B cell (primary cell): ENCODE measurements around the gene SMG9. TPM values are rescaled to one million over a fixed set of nuclear protein-coding genes. Genes with fewer than 3 reads are reported as not detected.
A peak's percentile ranks its signal among the peaks of the same experiment; 100 is the strongest.

ENCODE experiments used
- ATAC-seq: fragments of 200-7000 bp; cut with Tn5 transposase; one replicate; pipeline ENCODE4 v1.10.0; 2021; ENCODE audit warnings: low read depth, mild to moderate bottlenecking, moderate number of reproducible peaks, moderate library complexity
- CTCF ChIA-PET: fragments of 350-600 bp; sonication (Branson Sonifier 250); formaldehyde crosslinking; loops from one replicate; lab custom pipeline; 2021; ENCODE audit warnings: antibody characterized with exemption, inconsistent platforms; lab: Charles Lee
- POLR2A ChIA-PET: fragments of 350-600 bp; sonication (Branson Sonifier 250); formaldehyde crosslinking; loops from one replicate; lab custom pipeline; 2021; ENCODE audit warnings: antibody characterized with exemption; lab: Charles Lee
- DNase-seq: peaks from one replicate; pipeline ENCODE4 v3.0.0; 2013
- H2AFZ ChIP-seq: 2 replicates; pipeline ENCODE4 v1.6.1; 2012; ENCODE audit warnings: mild to moderate bottlenecking, low read depth, low read length; ENCODE audit not compliant: insufficient read depth, poor library complexity, severe bottlenecking
- H3K27ac ChIP-seq, 2 donors: 1 replicate in 1 of 2; 2 replicates in 1 of 2; pipeline ENCODE4 v1.5.1; 2012 to 2013; ENCODE audit warnings: low read length in 2 of 2, mild to moderate bottlenecking in 2 of 2, moderate library complexity in 1 of 2
- H3K27me3 ChIP-seq, 4 experiments: fragments of 200-600 bp in 1 of 4; sonication (generic) in 1 of 4; replicated peaks in 1 of 4; 1 replicate in 2 of 4; 2 replicates in 2 of 4; pipeline versions ENCODE4 v1.6.1 to v1.7.0; 2013 to 2016; ENCODE audit warnings: low read length in 3 of 4, mild to moderate bottlenecking in 2 of 4, mixed read lengths in 1 of 4, moderate library complexity in 1 of 4; ENCODE audit not compliant: insufficient read depth in 4 of 4, control insufficient read depth in 3 of 4; ENCODE audit errors: control extremely low read depth in 1 of 4
- H3K36me3 ChIP-seq, 2 experiments: replicated peaks in 1 of 2; 1 replicate in 1 of 2; 2 replicates in 1 of 2; pipeline versions ENCODE4 v1.6.1 to v1.7.1; 2013; ENCODE audit warnings: low read length in 1 of 2; ENCODE audit not compliant: insufficient read depth in 2 of 2, control insufficient read depth in 1 of 2; ENCODE audit errors: control extremely low read depth in 1 of 2, extremely low read depth in 1 of 2
- H3K4me1 ChIP-seq, 2 donors: fragments of 200-600 bp in 1 of 2; sonication (generic) in 1 of 2; 1 replicate in 1 of 2; 2 replicates in 1 of 2; pipeline versions ENCODE4 v1.5.1 to v1.6.1; 2013 to 2017; ENCODE audit warnings: low read length in 2 of 2; ENCODE audit not compliant: control insufficient read depth in 2 of 2, insufficient read depth in 2 of 2
- H3K4me2 ChIP-seq: replicated peaks from 2 replicates; pipeline ENCODE3; 2012; ENCODE audit warnings: mild to moderate bottlenecking, low read depth, low read length; ENCODE audit not compliant: poor library complexity, severe bottlenecking
- H3K4me3 ChIP-seq, 5 experiments: fragments of 200-600 bp in 1 of 5; sonication (generic) in 1 of 5; 1 replicate in 3 of 5; 2 replicates in 2 of 5; pipeline versions ENCODE4 v1.5.1 to v1.7.0; 2011 to 2016; ENCODE audit warnings: low read length in 4 of 5, mild to moderate bottlenecking in 4 of 5, low read depth in 2 of 5, control low read depth in 1 of 5, moderate library complexity in 1 of 5; ENCODE audit not compliant: insufficient read depth in 1 of 5; ENCODE audit errors: control extremely low read depth in 1 of 5, extremely low read depth in 1 of 5
- H3K79me2 ChIP-seq: fragments of 200-600 bp; sonication (generic); one replicate; pipeline ENCODE4 v1.6.0; 2016; ENCODE audit warnings: low read length; ENCODE audit not compliant: control insufficient read depth, insufficient read depth
- H3K9ac ChIP-seq: fragments of 200-600 bp; sonication (generic); 2 replicates; pipeline ENCODE4 v1.6.1; 2017; ENCODE audit warnings: mild to moderate bottlenecking, low read length, moderate library complexity
- H3K9me3 ChIP-seq, 3 donors: one replicate each; pipeline versions ENCODE4 v1.6.1 to v1.7.1; 2013; ENCODE audit warnings: low read length in 2 of 3; ENCODE audit not compliant: control insufficient read depth in 2 of 3, insufficient read depth in 1 of 3; ENCODE audit errors: control extremely low read depth in 1 of 3
- H4K20me1 ChIP-seq: 2 replicates; pipeline ENCODE4 v1.6.0; 2012; ENCODE audit warnings: mild to moderate bottlenecking, low read length; ENCODE audit not compliant: insufficient read depth, control insufficient read depth, poor library complexity, severe bottlenecking
- H3K27ac Mint-ChIP-seq: one replicate; pipeline ENCODE4 v1.8.0; 2021; ENCODE audit warnings: mixed read lengths
- H3K27me3 Mint-ChIP-seq: one replicate; pipeline ENCODE4 v1.8.0; 2021; ENCODE audit warnings: mixed read lengths
- H3K4me1 Mint-ChIP-seq: one replicate; pipeline ENCODE4 v1.8.0; 2021; ENCODE audit warnings: mixed read lengths
- H3K4me3 Mint-ChIP-seq: one replicate; pipeline ENCODE4 v1.8.0; 2021; ENCODE audit warnings: mixed read lengths
- H3K9me3 Mint-ChIP-seq: one replicate; pipeline ENCODE4 v1.8.0; 2022; ENCODE audit warnings: mixed read lengths; ENCODE audit not compliant: insufficient read depth
- EZH2 ChIP-seq: IDR thresholded peaks from 2 replicates; pipeline ENCODE4 v1.6.1; 2012; ENCODE audit warnings: borderline replicate concordance, low read depth, mild to moderate bottlenecking, moderate library complexity, low read length; ENCODE audit not compliant: insufficient read depth, poor library complexity, severe bottlenecking
- WGBS: methylation state at CpG from one replicate; pipeline ENCODE4 v1.1.5; 2013; ENCODE audit warnings: missing lambda C conversion rate; ENCODE audit not compliant: insufficient coverage; 5-methylcytosine and 5-hydroxymethylcytosine counted together
- intact Hi-C: fragments of 100-400 bp; cut with micrococcal nuclease; formaldehyde crosslinking; loops from one replicate; pipeline ENCODE4 v1.10.0; 2022
- polyA minus RNA-seq: library from RNA; depleted of rRNA, polyadenylated mRNA; stranded (reverse); fragments of >200 nt; gene quantifications from 2 replicates; pipeline ENCODE4 v1.2.3, GENCODE V29; 2012
- polyA plus RNA-seq: library from polyadenylated mRNA; depleted of rRNA; stranded (reverse); fragments of >200 nt; gene quantifications from 2 replicates; pipeline ENCODE4 v1.2.3, GENCODE V29; 2012
- total RNA-seq, 2 donors: library from RNA; stranded (reverse); fragments of 120-200 nt in 1 of 2; gene quantifications; 1 replicate in 1 of 2; 2 replicates in 1 of 2; pipeline versions ENCODE4 v1.2.3 to v1.2.4, GENCODE V29; 2013 to 2022
- TF ChIP-seq, protein P1 (sequence below): fragments of 200-600 bp; IDR thresholded peaks from one replicate; pipeline ENCODE4 v1.8.0; 2022; ENCODE audit warnings: antibody characterized with exemption, mild to moderate bottlenecking

Gene SMG9, protein sequence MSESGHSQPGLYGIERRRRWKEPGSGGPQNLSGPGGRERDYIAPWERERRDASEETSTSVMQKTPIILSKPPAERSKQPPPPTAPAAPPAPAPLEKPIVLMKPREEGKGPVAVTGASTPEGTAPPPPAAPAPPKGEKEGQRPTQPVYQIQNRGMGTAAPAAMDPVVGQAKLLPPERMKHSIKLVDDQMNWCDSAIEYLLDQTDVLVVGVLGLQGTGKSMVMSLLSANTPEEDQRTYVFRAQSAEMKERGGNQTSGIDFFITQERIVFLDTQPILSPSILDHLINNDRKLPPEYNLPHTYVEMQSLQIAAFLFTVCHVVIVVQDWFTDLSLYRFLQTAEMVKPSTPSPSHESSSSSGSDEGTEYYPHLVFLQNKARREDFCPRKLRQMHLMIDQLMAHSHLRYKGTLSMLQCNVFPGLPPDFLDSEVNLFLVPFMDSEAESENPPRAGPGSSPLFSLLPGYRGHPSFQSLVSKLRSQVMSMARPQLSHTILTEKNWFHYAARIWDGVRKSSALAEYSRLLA
- 87.5 and 89.9 TPM in 2 replicates for total RNA-seq
- 34.1 TPM for total RNA-seq (2013)
- polyA plus RNA-seq = 24.8 and 33.9 TPM in 2 replicates
- polyA minus RNA-seq = 28.9 and 39.0 TPM in 2 replicates

DNA sequence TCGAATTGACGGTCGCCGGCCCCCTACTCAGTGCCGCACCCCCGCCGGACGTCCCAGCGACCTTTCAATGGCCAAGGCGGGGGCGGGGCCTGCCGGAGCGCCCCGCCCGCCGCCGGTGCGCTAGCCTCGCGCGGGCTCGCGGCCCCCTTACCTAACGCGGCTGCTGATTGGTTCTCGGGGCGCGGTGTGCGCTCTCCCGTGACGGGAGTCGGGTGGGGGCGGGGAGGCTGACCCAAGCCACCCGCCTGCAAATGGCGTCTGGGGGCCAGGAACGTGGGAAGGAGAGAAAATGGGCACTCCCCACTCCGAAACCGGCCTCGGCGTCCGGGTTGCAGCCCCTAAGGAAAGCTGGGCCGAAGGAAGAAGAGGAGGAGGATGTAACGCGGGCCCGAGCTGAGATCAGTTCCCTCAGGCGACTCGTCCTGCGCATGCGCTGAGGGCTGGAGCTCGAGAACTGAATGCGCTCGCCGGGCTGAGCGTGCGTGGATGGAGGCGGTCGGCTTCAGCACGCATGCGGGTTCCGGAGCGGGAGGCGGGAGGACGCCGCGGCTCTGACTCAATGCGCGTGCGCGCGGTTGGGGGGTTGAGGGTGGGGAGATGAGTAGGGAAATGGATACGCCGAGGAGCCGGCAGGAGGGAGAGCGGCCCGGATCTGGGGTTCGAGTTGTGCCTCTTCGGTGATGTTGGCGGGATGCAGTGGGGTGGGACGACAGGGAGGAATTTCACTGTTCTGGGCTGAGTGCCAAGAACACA lies at the start of gene SMG9:
Gene SMG9 (minus strand): TSS at position 460 of the 753 bp plus-strand sequence. CDS start 4,221 bp downstream, outside the sequence.
- ATAC-seq = peak; percentile 81

More for the DNA sequence above, at the start of gene SMG9:
- H2AFZ ChIP-seq = peak within 1 kb of the TSS; percentile 80
- peak; percentile 99 for DNase-seq
- WGBS = under 1% methylated on average over 79 of the region's 79 CpGs
- no peaks in the 10 kb centered on the region for H3K27me3 ChIP-seq
- peaks cover 71% of the 10 kb centered on the region for H3K4me1 Mint-ChIP-seq
- no peaks in the 10 kb centered on the region for H3K27me3 Mint-ChIP-seq
- TF ChIP-seq, protein P1, sequence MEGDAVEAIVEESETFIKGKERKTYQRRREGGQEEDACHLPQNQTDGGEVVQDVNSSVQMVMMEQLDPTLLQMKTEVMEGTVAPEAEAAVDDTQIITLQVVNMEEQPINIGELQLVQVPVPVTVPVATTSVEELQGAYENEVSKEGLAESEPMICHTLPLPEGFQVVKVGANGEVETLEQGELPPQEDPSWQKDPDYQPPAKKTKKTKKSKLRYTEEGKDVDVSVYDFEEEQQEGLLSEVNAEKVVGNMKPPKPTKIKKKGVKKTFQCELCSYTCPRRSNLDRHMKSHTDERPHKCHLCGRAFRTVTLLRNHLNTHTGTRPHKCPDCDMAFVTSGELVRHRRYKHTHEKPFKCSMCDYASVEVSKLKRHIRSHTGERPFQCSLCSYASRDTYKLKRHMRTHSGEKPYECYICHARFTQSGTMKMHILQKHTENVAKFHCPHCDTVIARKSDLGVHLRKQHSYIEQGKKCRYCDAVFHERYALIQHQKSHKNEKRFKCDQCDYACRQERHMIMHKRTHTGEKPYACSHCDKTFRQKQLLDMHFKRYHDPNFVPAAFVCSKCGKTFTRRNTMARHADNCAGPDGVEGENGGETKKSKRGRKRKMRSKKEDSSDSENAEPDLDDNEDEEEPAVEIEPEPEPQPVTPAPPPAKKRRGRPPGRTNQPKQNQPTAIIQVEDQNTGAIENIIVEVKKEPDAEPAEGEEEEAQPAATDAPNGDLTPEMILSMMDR = no peak
- TF ChIP-seq EZH2 = no peak
- intact Hi-C loops = loop anchor here (1.0 to 10.0 kb wide), 6 partner anchors 11 to 250 kb away; partner anchors contain the start of genes IRGQ, KCNN4, PHLDB3 and ZNF428
- ChIA-PET POLR2A (interaction anchor here (4.9 to 6.7 kb wide), 2 partner anchors 11 to 26 kb away, joined by 45 to 89 read pairs; partner anchors contain the start of gene KCNN4), CTCF (interaction anchor here (0.9 to 8.2 kb wide), 7 partner anchors 11 to 195 kb away, joined by 4 to 64 read pairs (median 4); partner anchors contain the start of gene KCNN4)
- H3K9ac ChIP-seq = peak within 1 kb of the TSS; percentile 78
- peaks cover 0 to 21% of the 10 kb centered on the region in 2 experiments for H3K36me3 ChIP-seq
- H3K27ac Mint-ChIP-seq = peak within 1 kb of the TSS; percentile 100
- peaks cover 27% of the 10 kb centered on the region for H3K79me2 ChIP-seq
- peak within 1 kb of the TSS; percentile 63 to 88 (median 84) for H3K4me3 ChIP-seq
- H3K4me2 ChIP-seq = peak within 1 kb of the TSS; percentile 100
- H3K27ac ChIP-seq = peak within 1 kb of the TSS; percentile 93 to 98
- H3K4me1 ChIP-seq = peaks cover 27 to 58% of the 10 kb centered on the region in 2 donors
- no peaks in the 10 kb centered on the region for H3K9me3 Mint-ChIP-seq
- H3K9me3 ChIP-seq = no peaks in the 10 kb centered on the region
- peak within 1 kb of the TSS; percentile 99 for H3K4me3 Mint-ChIP-seq
- no peaks in the 10 kb centered on the region for H4K20me1 ChIP-seq
